H1 (cell line): Measurements from ENCODE around the gene PRRC2C. TPM values are rescaled to one million over a fixed set of nuclear protein-coding genes. Genes with fewer than 3 reads are reported as not detected.

Source experiments
- CTCF ChIA-PET: fragments of 300-600 bp; sonication (Branson Sonifier 250); formaldehyde crosslinking; loops from one replicate; lab custom pipeline; 2021; ENCODE audit not compliant: partially characterized antibody; lab: Charles Lee
- POLR2A ChIA-PET: fragments of 300-600 bp; sonication (Branson Sonifier 250); formaldehyde crosslinking; loops from one replicate; lab custom pipeline; 2021; ENCODE audit warnings: inconsistent platforms; ENCODE audit not compliant: partially characterized antibody; lab: Charles Lee
- DNase-seq, 2 experiments: peaks; one replicate each; pipeline versions ENCODE4 v3.0.0 to v3.0.0-alpha.2; 2010 to 2022; ENCODE audit warnings: low spot score in 2 of 2, low read depth in 1 of 2, mixed read lengths in 1 of 2
- FAIRE-seq: peaks from 2 replicates; lab custom pipeline; 2011; peaks lifted over from hg19 to GRCh38; lab: Jason Lieb, UNC
- H2AFZ ChIP-seq: 2 replicates; pipeline ENCODE4 v1.8.1; 2012; ENCODE audit warnings: low read length, inconsistent platforms
- H2AK5ac ChIP-seq: 2 replicates; pipeline ENCODE4 v1.6.1; 2013; ENCODE audit warnings: low read depth, low read length
- H2BK120ac ChIP-seq: replicated peaks from 2 replicates; pipeline ENCODE3; 2013; ENCODE audit warnings: low read depth, low read length, inconsistent platforms
- H2BK12ac ChIP-seq: 2 replicates; pipeline ENCODE4 v1.6.1; 2013; ENCODE audit warnings: low read depth, low read length
- H2BK15ac ChIP-seq: 2 replicates; pipeline ENCODE4 v1.6.1; 2013; ENCODE audit warnings: low read length
- H2BK20ac ChIP-seq: 2 replicates; pipeline ENCODE4 v1.6.1; 2013; ENCODE audit warnings: low read length
- H2BK5ac ChIP-seq: 2 replicates; pipeline ENCODE4 v1.6.1; 2013; ENCODE audit warnings: low read depth, low read length
- H3K14ac ChIP-seq: 2 replicates; pipeline ENCODE4 v1.6.1; 2013; ENCODE audit warnings: inconsistent platforms; ENCODE audit not compliant: insufficient read length
- H3K18ac ChIP-seq: 2 replicates; pipeline ENCODE4 v1.6.1; 2013; ENCODE audit warnings: low read length; ENCODE audit errors: extremely low read depth
- H3K23ac ChIP-seq: 2 replicates; pipeline ENCODE4 v1.6.1; 2013; ENCODE audit warnings: inconsistent platforms; ENCODE audit not compliant: insufficient read length
- H3K23me2 ChIP-seq: 2 replicates; pipeline ENCODE4 v1.6.1; 2013; ENCODE audit warnings: low read depth, low read length
- H3K27ac ChIP-seq: 2 replicates; pipeline ENCODE4 v1.6.1; 2011; ENCODE audit warnings: low read depth, low read length, inconsistent platforms
- H3K27me3 ChIP-seq, 4 experiments: replicated peaks in 1 of 4; 1 replicate in 1 of 4; 2 replicates in 3 of 4; pipeline versions ENCODE4 v1.6.1 to v1.8.1; 2011 to 2013; ENCODE audit warnings: low read length in 3 of 4, mild to moderate bottlenecking in 3 of 4, inconsistent platforms in 2 of 4, mixed read lengths in 2 of 4, moderate library complexity in 1 of 4; ENCODE audit not compliant: control insufficient read depth in 3 of 4, insufficient read depth in 3 of 4; ENCODE audit errors: extremely low read depth in 1 of 4
- H3K36me3 ChIP-seq, 4 experiments: 2 replicates each; pipeline versions ENCODE4 v1.6.1 to v1.8.1; 2011 to 2013; ENCODE audit warnings: mild to moderate bottlenecking in 4 of 4, low read length in 3 of 4, moderate library complexity in 2 of 4, control low read depth in 1 of 4, inconsistent platforms in 1 of 4; ENCODE audit not compliant: insufficient read depth in 4 of 4, control insufficient read depth in 2 of 4
- H3K4ac ChIP-seq: replicated peaks from 2 replicates; pipeline ENCODE3; 2013; ENCODE audit warnings: low read length, low read depth, mixed read lengths, inconsistent platforms; ENCODE audit not compliant: insufficient read length
- H3K4me1 ChIP-seq, 4 experiments: replicated peaks in 1 of 4; 1 replicate in 1 of 4; 2 replicates in 3 of 4; pipeline versions ENCODE4 v1.6.1 to v1.8.1; 2011 to 2013; ENCODE audit warnings: low read length in 3 of 4, inconsistent platforms in 2 of 4, mixed read lengths in 1 of 4; ENCODE audit not compliant: insufficient read depth in 4 of 4, control insufficient read depth in 3 of 4
- H3K4me2 ChIP-seq, 2 experiments: 2 replicates each; pipeline versions ENCODE4 v1.6.1 to v1.8.1; 2011 to 2013; ENCODE audit warnings: low read depth in 2 of 2, low read length in 2 of 2, control low read depth in 1 of 2, inconsistent platforms in 1 of 2, mild to moderate bottlenecking in 1 of 2; ENCODE audit not compliant: insufficient read depth in 1 of 2
- H3K4me3 ChIP-seq, 4 experiments: fragments of 200-600, 300-600 bp in 1 of 4; sonication (generic), shearing (Covaris generic), sonication (Bioruptor Twin) in 1 of 4; 2 replicates each; pipeline versions ENCODE4 v1.5.1 to v1.8.1; 2011 to 2016; ENCODE audit warnings: low read length in 4 of 4, low read depth in 3 of 4, control low read depth in 2 of 4, inconsistent platforms in 2 of 4, mild to moderate bottlenecking in 2 of 4, mixed read lengths in 1 of 4, moderate library complexity in 1 of 4; ENCODE audit not compliant: insufficient read depth in 2 of 4; ENCODE audit errors: extremely low read depth in 1 of 4
- H3K56ac ChIP-seq: replicated peaks from 2 replicates; pipeline ENCODE3; 2013; ENCODE audit warnings: low read depth, mild to moderate bottlenecking, mixed read lengths, low read length, inconsistent platforms; ENCODE audit not compliant: insufficient read length
- H3K79me1 ChIP-seq: 2 replicates; pipeline ENCODE4 v1.6.1; 2013; ENCODE audit warnings: low read depth, low read length, control low read depth
- H3K79me2 ChIP-seq, 2 experiments: 2 replicates each; pipeline versions ENCODE4 v1.6.1 to v1.8.1; 2012 to 2013; ENCODE audit warnings: low read length in 2 of 2, mild to moderate bottlenecking in 2 of 2, inconsistent platforms in 1 of 2; ENCODE audit not compliant: insufficient read depth in 2 of 2, control insufficient read depth in 1 of 2
- H3K9ac ChIP-seq, 4 experiments: replicated peaks in 1 of 4; 1 replicate in 1 of 4; 2 replicates in 3 of 4; pipeline versions ENCODE4 v1.6.1 to v1.8.1; 2011 to 2013; ENCODE audit warnings: low read depth in 3 of 4, low read length in 3 of 4, control low read depth in 2 of 4, mild to moderate bottlenecking in 2 of 4, moderate library complexity in 2 of 4, inconsistent platforms in 1 of 4; ENCODE audit errors: extremely low read depth in 1 of 4
- H3K9me3 ChIP-seq, 2 experiments: 2 replicates each; pipeline versions ENCODE4 v1.6.1 to v1.8.1; 2012 to 2013; ENCODE audit warnings: mild to moderate bottlenecking in 2 of 2, moderate library complexity in 2 of 2, control low read depth in 1 of 2, inconsistent platforms in 1 of 2, low read depth in 1 of 2, low read length in 1 of 2, mixed read lengths in 1 of 2; ENCODE audit not compliant: insufficient read depth in 2 of 2
- H4K20me1 ChIP-seq, 2 experiments: replicated peaks in 1 of 2; 2 replicates each; pipeline versions ENCODE3 to v1.8.1; 2011 to 2013; ENCODE audit warnings: inconsistent platforms in 2 of 2, low read length in 2 of 2, mild to moderate bottlenecking in 1 of 2; ENCODE audit not compliant: insufficient read depth in 2 of 2, control insufficient read depth in 1 of 2
- H4K5ac ChIP-seq: 2 replicates; pipeline ENCODE4 v1.6.1; 2013; ENCODE audit warnings: low read length, low read depth, mixed read lengths, inconsistent platforms; ENCODE audit not compliant: insufficient read length
- H4K8ac ChIP-seq: 2 replicates; pipeline ENCODE4 v1.8.0; 2013; ENCODE audit warnings: mild to moderate bottlenecking, moderate library complexity, low read length, inconsistent platforms; ENCODE audit not compliant: insufficient read depth; ENCODE audit errors: extremely low read depth
- H4K91ac ChIP-seq: replicated peaks from 2 replicates; pipeline ENCODE3; 2013; ENCODE audit warnings: low read length, mixed read lengths, inconsistent platforms; ENCODE audit not compliant: insufficient read length
- BCL11A ChIP-seq, 2 experiments: IDR thresholded peaks; one replicate each; pipeline ENCODE4 v1.6.1; 2011; ENCODE audit warnings: low read depth in 2 of 2, low read length in 2 of 2, mild to moderate bottlenecking in 2 of 2
- CBX5 ChIP-seq: fragments of 300-800, 300-1000 bp; sonication (generic); IDR thresholded peaks from 2 replicates; pipeline ENCODE4 v1.7.1; 2016; ENCODE audit warnings: antibody characterized with exemption, low read length, low read depth
- CBX8 ChIP-seq: fragments of 300-800, 300-1000 bp; sonication (generic); IDR thresholded peaks from 2 replicates; pipeline ENCODE4 v1.7.1; 2016; ENCODE audit warnings: low read depth, low read length, borderline replicate concordance
- EGR1 ChIP-seq: IDR thresholded peaks from 2 replicates; pipeline ENCODE4 v1.6.1; 2011; ENCODE audit warnings: low read depth, low read length, borderline replicate concordance
- FOSL1 ChIP-seq: IDR thresholded peaks from 2 replicates; pipeline ENCODE4 v1.6.1; 2011; ENCODE audit warnings: mild to moderate bottlenecking, low read depth, low read length, moderate library complexity; ENCODE audit not compliant: insufficient read depth
- KDM1A ChIP-seq: fragments of 200-600, 300-600 bp; sonication (generic); IDR thresholded peaks from 2 replicates; pipeline ENCODE4 v1.7.1; 2016; ENCODE audit warnings: mild to moderate bottlenecking, low read length, borderline replicate concordance
- POLR2AphosphoS5 ChIP-seq: IDR thresholded peaks from 2 replicates; pipeline ENCODE4 v1.6.1; 2011; ENCODE audit warnings: low read depth, low read length
- RAD21 ChIP-seq, 2 experiments: IDR thresholded peaks in 1 of 2; conservative IDR thresholded peaks in 1 of 2; 2 replicates each; pipeline ENCODE4 v1.6.1; 2011; ENCODE audit warnings: low read depth in 2 of 2, low read length in 2 of 2, improper control_type of control experiment in 1 of 2, inconsistent platforms in 1 of 2, mild to moderate bottlenecking in 1 of 2, moderate library complexity in 1 of 2
- SIX5 ChIP-seq: IDR thresholded peaks from 2 replicates; pipeline ENCODE4 v1.6.1; 2011; ENCODE audit warnings: mild to moderate bottlenecking, low read depth, low read length
- SP2 ChIP-seq: IDR thresholded peaks from 2 replicates; pipeline ENCODE4 v1.6.1; 2012; ENCODE audit warnings: mild to moderate bottlenecking, low read length, inconsistent platforms
- TAF1 ChIP-seq: IDR thresholded peaks from 2 replicates; pipeline ENCODE4 v1.6.1; 2011; ENCODE audit warnings: mild to moderate bottlenecking, low read depth, low read length
- WGBS, 2 experiments: shearing (Covaris generic) in 1 of 2; methylation state at CpG; one replicate each; pipeline versions ENCODE4 v1.1.6 to v1.1.7; 2013 to 2015; ENCODE audit warnings: low lambda C conversion rate in 2 of 2, mixed read lengths in 2 of 2, inconsistent platforms in 1 of 2, low coverage in 1 of 2, missing lambda C conversion rate in 1 of 2; ENCODE audit not compliant: insufficient replicate concordance in 2 of 2, insufficient coverage in 1 of 2, insufficient read length in 1 of 2; ENCODE audit errors: extremely low coverage in 1 of 2, missing lambda C conversion rate in 1 of 2; 5-methylcytosine and 5-hydroxymethylcytosine counted together
- polyA plus RNA-seq, 7 experiments: library from polyadenylated mRNA; depleted of rRNA in 3 of 7; stranded (reverse) in 5 of 7; unstranded in 2 of 7; fragments of >200 nt in 5 of 7; fragments of 200-250 nt in 2 of 7; gene quantifications; 1 replicate in 5 of 7; 2 replicates in 1 of 7; 4 replicates in 1 of 7; pipeline versions ENCODE4 v1.2.1 to v1.2.3, GENCODE V29; 2011 to 2013; ENCODE audit warnings: missing spikeins in 2 of 7, mixed read lengths in 2 of 7
- total RNA-seq: library from RNA; stranded (reverse); fragmentation: NEBNext Ultra II Directional; extraction: Animal tissue kit (Norgen Biotek cat#: 25700); gene quantifications from 2 replicates; pipeline ENCODE4 v1.2.1, GENCODE V29; 2021
- TF ChIP-seq, protein P1 (sequence below): IDR thresholded peaks from 2 replicates; pipeline ENCODE4 v1.6.1; 2012; ENCODE audit warnings: low read length, inconsistent platforms
- TF ChIP-seq, protein P2 (sequence below): IDR thresholded peaks from 2 replicates; pipeline ENCODE4 v1.6.1; 2012; ENCODE audit warnings: inconsistent platforms

The PRRC2C gene
- total and polyA plus RNA-seq, 2 of the 8 experiments (the other 6 are each of a cell fraction or from before 2014, with no cell fraction given): 125 to 264 TPM

- Histone ChIP-seq H2BK15ac (no peak overlapping the region), H3K23ac (no peak overlapping the region), H3K4me2 (no peak overlapping the region), H4K8ac (no peak overlapping the region), H3K14ac (no peak overlapping the region), H2BK12ac (no peak overlapping the region), H2BK120ac (no peak overlapping the region), H4K5ac (no peak overlapping the region), H3K9ac (no peak overlapping the region), H4K20me1 (peaks cover 2% of the 10 kb centered on the region in 2 experiments), H4K91ac (no peak overlapping the region), H3K27me3 (no peaks in the 10 kb centered on the region), H3K79me1 (no peaks in the 10 kb centered on the region), H3K9me3 (no peaks in the 10 kb centered on the region), H2BK5ac (no peak overlapping the region), H3K79me2 (no peaks in the 10 kb centered on the region), H3K27ac (no peak overlapping the region), H2BK20ac (no peak overlapping the region), H3K36me3 (peaks cover 43 to 93% (median 69%) of the 10 kb centered on the region in 4 experiments), H2AFZ (no peak overlapping the region), H3K56ac (no peak overlapping the region), H3K23me2 (no peaks in the 10 kb centered on the region), H3K4ac (no peak overlapping the region), H3K4me1 (no peaks in the 10 kb centered on the region), H3K4me3 (no peak overlapping the region), H3K18ac (no peak overlapping the region), H2AK5ac (no peak overlapping the region)
- ChIA-PET POLR2A (no interaction called here), CTCF (no interaction called here)
- DNase-seq: no peak
- FAIRE-seq: no peak
- 92% methylated on average over 3 of the region's 3 CpGs; no CpG with 5 or more reads in 1 of the 2 experiments for WGBS, 2 experiments
- no peak for TF ChIP-seq SIX5
- no peak for TF ChIP-seq RAD21 (IDR thresholded peaks at IDR 0.05 in 1 of 2, conservative IDR thresholded peaks at IDR 0.05 in 1 of 2; ENCODE audit: low read depth in 2 of 2, low read length in 2 of 2)
- no peak for TF ChIP-seq CBX5
- TF ChIP-seq SP2: no peak
- no peak for TF ChIP-seq TAF1
- no peak for TF ChIP-seq KDM1A
- no peak for TF ChIP-seq FOSL1
- TF ChIP-seq, protein P1, sequence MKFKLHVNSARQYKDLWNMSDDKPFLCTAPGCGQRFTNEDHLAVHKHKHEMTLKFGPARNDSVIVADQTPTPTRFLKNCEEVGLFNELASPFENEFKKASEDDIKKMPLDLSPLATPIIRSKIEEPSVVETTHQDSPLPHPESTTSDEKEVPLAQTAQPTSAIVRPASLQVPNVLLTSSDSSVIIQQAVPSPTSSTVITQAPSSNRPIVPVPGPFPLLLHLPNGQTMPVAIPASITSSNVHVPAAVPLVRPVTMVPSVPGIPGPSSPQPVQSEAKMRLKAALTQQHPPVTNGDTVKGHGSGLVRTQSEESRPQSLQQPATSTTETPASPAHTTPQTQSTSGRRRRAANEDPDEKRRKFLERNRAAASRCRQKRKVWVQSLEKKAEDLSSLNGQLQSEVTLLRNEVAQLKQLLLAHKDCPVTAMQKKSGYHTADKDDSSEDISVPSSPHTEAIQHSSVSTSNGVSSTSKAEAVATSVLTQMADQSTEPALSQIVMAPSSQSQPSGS: no peak
- TF ChIP-seq, protein P2, sequence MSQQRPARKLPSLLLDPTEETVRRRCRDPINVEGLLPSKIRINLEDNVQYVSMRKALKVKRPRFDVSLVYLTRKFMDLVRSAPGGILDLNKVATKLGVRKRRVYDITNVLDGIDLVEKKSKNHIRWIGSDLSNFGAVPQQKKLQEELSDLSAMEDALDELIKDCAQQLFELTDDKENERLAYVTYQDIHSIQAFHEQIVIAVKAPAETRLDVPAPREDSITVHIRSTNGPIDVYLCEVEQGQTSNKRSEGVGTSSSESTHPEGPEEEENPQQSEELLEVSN: no peak
- no peak for TF ChIP-seq BCL11A (IDR thresholded peaks at IDR 0.05; ENCODE audit: low read depth in 2 of 2, low read length in 2 of 2)
- TF ChIP-seq POLR2AphosphoS5: no peak
- no peak for TF ChIP-seq EGR1
- TF ChIP-seq CBX8: no peak
Observed at GRCh38 chr1:171581226-171581625, 95.9 kb downstream of the PRRC2C start.
